Measurements from ENCODE around the gene RBL2.

GRCh38 chr16:53415504-53415903 lies 18.8 kb upstream of the RBL2 start:
- TF ChIP-seq CTCF (conservative IDR thresholded peaks at IDR 0.05; ENCODE audit: low read depth, low read length), result peak; percentile 35
- no peak for TF ChIP-seq EZH2 (IDR thresholded peaks at IDR 0.05; ENCODE audit: borderline replicate concordance, low read depth, low read length, poor library complexity, severe bottlenecking)

Data from A673 (cell line).